Prostate gland (tissue), 2 donors: ENCODE measurements around the gene ARID4B.

Experiments used
- CTCF ChIP-seq, 4 experiments: fragments of 200-600 bp in 2 of 4; fragments of 450-650 bp in 2 of 4; sonication (generic) in 2 of 4; IDR thresholded peaks; 1 replicate in 3 of 4; 2 replicates in 1 of 4; pipeline ENCODE4 v1.5.1; 2016 to 2019; ENCODE audit warnings: antibody characterized with exemption in 4 of 4, mild to moderate bottlenecking in 2 of 4, moderate library complexity in 2 of 4
- POLR2A ChIP-seq: fragments of 450-650 bp; IDR thresholded peaks from one replicate; pipeline ENCODE4 v1.6.1; 2016; ENCODE audit warnings: antibody characterized with exemption, mild to moderate bottlenecking
- POLR2AphosphoS5 ChIP-seq: sonication (generic); formaldehyde crosslinking; IDR thresholded peaks from one replicate; pipeline ENCODE4 v1.6.1; 2017; ENCODE audit warnings: antibody characterized with exemption

DNA sequence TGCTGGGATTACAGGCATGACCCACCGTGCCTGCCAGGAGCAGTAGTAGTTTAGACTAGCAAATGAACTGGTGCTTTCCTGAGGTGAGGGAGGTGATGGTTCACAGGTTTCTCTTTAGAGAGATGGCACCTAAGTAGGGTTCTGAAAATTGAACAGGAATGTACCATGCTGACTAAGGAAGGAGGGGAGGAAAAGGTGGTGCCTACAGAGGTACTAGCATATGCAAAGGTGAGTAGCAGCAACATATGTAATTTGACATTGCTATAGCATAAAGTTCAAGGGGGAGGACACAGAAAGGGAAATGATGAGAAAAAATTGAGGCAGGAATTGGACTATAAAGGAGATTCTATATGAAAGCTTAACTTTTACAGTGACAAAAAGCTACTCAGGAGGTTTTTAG lies 101.0 kb downstream of the ARID4B start:
- TF ChIP-seq CTCF (IDR thresholded peaks at IDR 0.05), result no peak
- no peak for TF ChIP-seq POLR2A
- TF ChIP-seq POLR2AphosphoS5, result no peak
